Thymus (tissue), 14 donors: Measurements from ENCODE around the gene PBX4. TPM values are rescaled to one million over a fixed set of nuclear protein-coding genes. Genes with fewer than 3 reads are reported as not detected.
"Not testable (repeated sequence)": the region's sequence is repeated elsewhere in the genome, so short reads cannot be mapped to it uniquely, and the experiment has no call there.

ENCODE experiments used
- DNase-seq, 9 donors: peaks; one replicate each; pipeline ENCODE4 v3.0.0-alpha.2; 2013; ENCODE audit warnings: low spot score in 9 of 9, low read depth in 6 of 9, missing footprints in 1 of 9
- H3K27ac ChIP-seq, 2 donors: one replicate each; pipeline ENCODE4 v1.5.1; 2013; ENCODE audit warnings: control low read depth in 1 of 2, low read depth in 1 of 2, low read length in 1 of 2, mild to moderate bottlenecking in 1 of 2, moderate library complexity in 1 of 2
- H3K27me3 ChIP-seq, 2 donors: one replicate each; pipeline ENCODE4 v1.5.1; 2013; ENCODE audit warnings: low read length in 1 of 2; ENCODE audit not compliant: control insufficient read depth in 2 of 2, insufficient read depth in 1 of 2
- H3K36me3 ChIP-seq, 2 donors: one replicate each; pipeline ENCODE4 v1.5.1; 2013; ENCODE audit warnings: low read length in 1 of 2, mild to moderate bottlenecking in 1 of 2, moderate library complexity in 1 of 2; ENCODE audit not compliant: control insufficient read depth in 2 of 2, insufficient read depth in 2 of 2
- H3K4me1 ChIP-seq, 2 donors: one replicate each; pipeline ENCODE4 v1.5.1; 2013; ENCODE audit warnings: low read length in 2 of 2; ENCODE audit not compliant: control insufficient read depth in 2 of 2, insufficient read depth in 2 of 2
- H3K4me3 ChIP-seq, 2 donors: one replicate each; pipeline ENCODE4 v1.5.1; 2013; ENCODE audit warnings: low read length in 2 of 2, control low read depth in 1 of 2, mild to moderate bottlenecking in 1 of 2
- H3K9me3 ChIP-seq, 2 donors: one replicate each; pipeline ENCODE4 v1.5.1; 2013; ENCODE audit warnings: low read length in 1 of 2, mild to moderate bottlenecking in 1 of 2; ENCODE audit not compliant: control insufficient read depth in 2 of 2, insufficient read depth in 1 of 2
- WGBS: extraction: QIAGEN DNeasy Blood & Tissue Kit; methylation state at CpG from one replicate; pipeline ENCODE4 v1.1.7; 2013; 5-methylcytosine and 5-hydroxymethylcytosine counted together
- long read RNA-seq, 10 donors: transcript quantifications; one replicate each; lab custom pipeline, GENCODE V29; 2026
- polyA plus RNA-seq: library from polyadenylated mRNA; stranded (reverse); fragments of 200-250 nt; gene quantifications from one replicate; pipeline ENCODE4 v1.2.3, GENCODE V29; 2013
- total RNA-seq: library from RNA; stranded (reverse); fragments of 120-200 nt; gene quantifications from one replicate; pipeline ENCODE4 v1.2.4, GENCODE V29; 2013
- donor health status: healthy.

The PBX4 gene
- 4.1 TPM for total RNA-seq
- 26.7 TPM for polyA plus RNA-seq
- long read RNA-seq, donor 1, partial matches to known transcripts: 0 of 1 reads
- long read RNA-seq, donor 1, other reads (novel, unspliced or antisense): 0 of 1 reads
- long read RNA-seq, donor 2, transcript PBX4-204 (2 exons, 727 nt): major isoform, 5 of 7 reads
- long read RNA-seq, donor 2, partial matches to known transcripts: 0 of 7 reads
- long read RNA-seq, donor 2, other reads (novel, unspliced or antisense): 0 of 7 reads
- long read RNA-seq, donor 3, partial matches to known transcripts: 0 of 4 reads
- long read RNA-seq, donor 3, other reads (novel, unspliced or antisense): 0 of 4 reads
- long read RNA-seq, donor 4, partial matches to known transcripts: 0 of 3 reads
- long read RNA-seq, donor 4, other reads (novel, unspliced or antisense): 0 of 3 reads
- long read RNA-seq, donor 5, partial matches to known transcripts: 0 of 3 reads
- long read RNA-seq, donor 5, other reads (novel, unspliced or antisense): 0 of 3 reads
- long read RNA-seq, donor 6, partial matches to known transcripts: 0 of 14 reads
- long read RNA-seq, donor 6, other reads (novel, unspliced or antisense): 12 of 14 reads
- long read RNA-seq, donor 7, partial matches to known transcripts: 0 of 1 reads
- long read RNA-seq, donor 7, other reads (novel, unspliced or antisense): 0 of 1 reads
- long read RNA-seq, donor 8, partial matches to known transcripts: 0 of 1 reads
- long read RNA-seq, donor 8, other reads (novel, unspliced or antisense): 0 of 1 reads
- long read RNA-seq, donor 9, transcript PBX4-204 (2 exons, 727 nt): major isoform, 5 of 5 reads
- long read RNA-seq, donor 9, partial matches to known transcripts: 0 of 5 reads
- long read RNA-seq, donor 9, other reads (novel, unspliced or antisense): 0 of 5 reads
- long read RNA-seq, donor 10, partial matches to known transcripts: 0 of 1 reads
- long read RNA-seq, donor 10, other reads (novel, unspliced or antisense): 0 of 1 reads

GRCh38 chr19:19618219-19619051 is at the start of gene PBX4:
PBX4 (minus strand) TSS chr19:19618687; CDS start chr19:19618629, 58 bp downstream.
- DNase-seq: peak; percentile 91 to 98 (median 97)
- WGBS: 9% methylated on average over 80 of the region's 80 CpGs
- no peaks in the 10 kb centered on the region for H3K9me3 ChIP-seq
- H3K27me3 ChIP-seq: no peaks in the 10 kb centered on the region
- peak within 1 kb of the TSS; percentile 17 to 74 for H3K27ac ChIP-seq
- peaks cover 0 to 3% of the 10 kb centered on the region in 2 donors for H3K36me3 ChIP-seq
- H3K4me3 ChIP-seq: peak within 1 kb of the TSS; percentile 66 to 82
- H3K4me1 ChIP-seq: peaks cover 17 to 22% of the 10 kb centered on the region in 2 donors

- H3K9me3 ChIP-seq: peaks cover 4 to 35% of the 10 kb centered on the region in 2 donors
- 96% methylated on average over 22 of the region's 22 CpGs for WGBS
- not testable (repeated sequence) for H3K27ac ChIP-seq, DNase-seq, H3K27me3 ChIP-seq, H3K4me3 ChIP-seq
- peaks cover 6 to 11% of the 10 kb centered on the region in 2 donors for H3K36me3 ChIP-seq
- peaks cover 20 to 49% of the 10 kb centered on the region in 2 donors for H3K4me1 ChIP-seq
Measured at GRCh38 chr19:19665420-19665948, 47.0 kb upstream of the PBX4 start.

- no peaks in the 10 kb centered on the region for H3K27me3 ChIP-seq
- H3K36me3 ChIP-seq: peaks cover 16 to 20% of the 10 kb centered on the region in 2 donors
- peak within 1 kb of the TSS; percentile 67 to 97 for H3K4me3 ChIP-seq
- peak within 1 kb of the TSS; percentile 89 to 99 for H3K27ac ChIP-seq
- H3K9me3 ChIP-seq: peaks cover 0 to 24% of the 10 kb centered on the region in 2 donors
- peaks cover 10 to 38% of the 10 kb centered on the region in 2 donors for H3K4me1 ChIP-seq
- DNase-seq: peak; percentile 79 to 97 (median 90)
- WGBS: under 1% methylated on average over 85 of the region's 85 CpGs
Measured at GRCh38 chr19:19663256-19664120, 45.0 kb upstream of the PBX4 start, which contains the start of gene ATP13A1. ATP13A1 (minus strand) TSS chr19:19663676; CDS start chr19:19663666, 10 bp downstream.

GRCh38 chr19:19662871-19663255 is 44.4 kb upstream of the PBX4 start:
- peaks cover 23 to 26% of the 10 kb centered on the region in 2 donors for H3K36me3 ChIP-seq
- no peaks in the 10 kb centered on the region for H3K27me3 ChIP-seq
- H3K9me3 ChIP-seq: peaks cover 0 to 24% of the 10 kb centered on the region in 2 donors
- H3K4me1 ChIP-seq: peaks cover 10 to 32% of the 10 kb centered on the region in 2 donors
- no peak for DNase-seq
- peak overlapping the region; percentile 86 to 99 for H3K27ac ChIP-seq
- 21% methylated on average over 17 of the region's 17 CpGs for WGBS
- H3K4me3 ChIP-seq: peak overlapping the region; percentile 67 to 97

- Histone ChIP-seq H3K27me3 (no peaks in the 10 kb centered on the region), H3K4me1 (peaks cover 6 to 27% of the 10 kb centered on the region in 2 donors), H3K9me3 (peaks cover 0 to 21% of the 10 kb centered on the region in 2 donors), H3K4me3 (peak overlapping the region; percentile 67 to 97), H3K27ac (peak overlapping the region in 1 of 2 donors; percentile 86), H3K36me3 (peaks cover 28 to 31% of the 10 kb centered on the region in 2 donors)
- DNase-seq: no peak
- 93% methylated on average over 8 of the region's 8 CpGs for WGBS
Measured at GRCh38 chr19:19662344-19662743, 43.9 kb upstream of the PBX4 start.

- WGBS: 90% methylated on average over 18 of the region's 18 CpGs
- Histone ChIP-seq H3K9me3 (peaks cover 0 to 15% of the 10 kb centered on the region in 2 donors), H3K4me3 (peak overlapping the region in 1 of 2 donors; percentile 67), H3K36me3 (peaks cover 34 to 37% of the 10 kb centered on the region in 2 donors), H3K27me3 (no peaks in the 10 kb centered on the region), H3K4me1 (peaks cover 6 to 25% of the 10 kb centered on the region in 2 donors), H3K27ac (peak overlapping the region in 1 of 2 donors; percentile 86)
- DNase-seq: peak in 2 of 9 donors; percentile 24 to 56
Measured at GRCh38 chr19:19661675-19662251, 43.3 kb upstream of the PBX4 start.

GRCh38 chr19:19661141-19661674 is 42.7 kb upstream of the PBX4 start:
- peaks cover 0 to 9% of the 10 kb centered on the region in 2 donors for H3K9me3 ChIP-seq
- no peaks in the 10 kb centered on the region for H3K27me3 ChIP-seq
- H3K36me3 ChIP-seq: peaks cover 39 to 42% of the 10 kb centered on the region in 2 donors
- 96% methylated on average over 10 of the region's 10 CpGs for WGBS
- H3K4me1 ChIP-seq: peaks cover 6 to 23% of the 10 kb centered on the region in 2 donors
- no peak for DNase-seq
- H3K4me3 ChIP-seq: no peak overlapping the region
- H3K27ac ChIP-seq: peak overlapping the region in 1 of 2 donors; percentile 14
